Astrocyte (in vitro differentiated cells and primary cell): ENCODE results near the gene SPATA31D1. TPM values are rescaled to one million over a fixed set of nuclear protein-coding genes. Genes with fewer than 3 reads are reported as not detected.

Experiments
- DNase-seq: peaks from one replicate; pipeline ENCODE4 v3.0.0-alpha.2; 2010; ENCODE audit warnings: low read depth
- FAIRE-seq: peaks from 2 replicates; lab custom pipeline; 2011; peaks lifted over from hg19 to GRCh38; lab: Jason Lieb, UNC
- H2AFZ ChIP-seq: 2 replicates; pipeline ENCODE4 v1.6.0; 2012; ENCODE audit warnings: low read depth, low read length, inconsistent platforms
- H3K27ac ChIP-seq: 2 replicates; pipeline ENCODE4 v1.5.1; 2011; ENCODE audit warnings: low read depth, low read length, inconsistent platforms
- H3K27me3 ChIP-seq: 2 replicates; pipeline ENCODE4 v1.6.0; 2011; ENCODE audit warnings: low read length, inconsistent platforms; ENCODE audit not compliant: insufficient read depth
- H3K36me3 ChIP-seq: 2 replicates; pipeline ENCODE4 v1.5.1; 2011; ENCODE audit warnings: low read length, inconsistent platforms; ENCODE audit not compliant: insufficient read depth
- H3K4me1 ChIP-seq: 2 replicates; pipeline ENCODE4 v1.5.1; 2011; ENCODE audit warnings: low read length, inconsistent platforms; ENCODE audit not compliant: insufficient read depth
- H3K4me2 ChIP-seq: 2 replicates; pipeline ENCODE4 v1.6.0; 2012; ENCODE audit warnings: low read length, inconsistent platforms
- H3K4me3 ChIP-seq: 2 replicates; pipeline ENCODE4 v1.5.1; 2011; ENCODE audit warnings: low read depth, mild to moderate bottlenecking, low read length, inconsistent platforms; ENCODE audit not compliant: insufficient read depth
- H3K79me2 ChIP-seq: 2 replicates; pipeline ENCODE4 v1.6.0; 2012; ENCODE audit warnings: mild to moderate bottlenecking, low read length, inconsistent platforms; ENCODE audit not compliant: insufficient read depth
- H3K9ac ChIP-seq: 2 replicates; pipeline ENCODE4 v1.6.0; 2012; ENCODE audit warnings: mild to moderate bottlenecking, low read length, inconsistent platforms
- H3K9me3 ChIP-seq: 2 replicates; pipeline ENCODE4 v1.5.1; 2012; ENCODE audit warnings: low read depth, mild to moderate bottlenecking, low read length, inconsistent platforms; ENCODE audit not compliant: insufficient read depth
- H4K20me1 ChIP-seq: 2 replicates; pipeline ENCODE4 v1.6.0; 2012; ENCODE audit warnings: low read length, inconsistent platforms; ENCODE audit not compliant: insufficient read depth
- H3K27ac Mint-ChIP-seq: one replicate; pipeline ENCODE4 v1.8.0; 2021; ENCODE audit warnings: mild to moderate bottlenecking, mixed read lengths; ENCODE audit not compliant: unreplicated experiment
- H3K27me3 Mint-ChIP-seq: one replicate; pipeline ENCODE4 v1.8.0; 2021; ENCODE audit warnings: low read depth, mixed read lengths; ENCODE audit not compliant: unreplicated experiment
- H3K36me3 Mint-ChIP-seq: one replicate; pipeline ENCODE4 v1.8.0; 2021; ENCODE audit warnings: low read depth, mixed read lengths; ENCODE audit not compliant: unreplicated experiment
- H3K4me1 Mint-ChIP-seq: one replicate; pipeline ENCODE4 v1.8.0; 2021; ENCODE audit warnings: low read depth, mixed read lengths; ENCODE audit not compliant: unreplicated experiment
- H3K4me3 Mint-ChIP-seq: one replicate; pipeline ENCODE4 v1.8.0; 2021; ENCODE audit warnings: mild to moderate bottlenecking, moderate library complexity, mixed read lengths; ENCODE audit not compliant: unreplicated experiment
- H3K9me3 Mint-ChIP-seq: one replicate; pipeline ENCODE4 v1.8.0; 2021; ENCODE audit warnings: mild to moderate bottlenecking, mixed read lengths; ENCODE audit not compliant: unreplicated experiment
- CTCF ChIP-seq: IDR thresholded peaks from 2 replicates; pipeline ENCODE4 v1.5.1; 2011; ENCODE audit warnings: low read depth, mild to moderate bottlenecking, inconsistent platforms, low read length, moderate library complexity; ENCODE audit not compliant: insufficient read depth
- EZH2 ChIP-seq: IDR thresholded peaks from 2 replicates; pipeline ENCODE4 v1.6.1; 2012; ENCODE audit warnings: mild to moderate bottlenecking, low read length, inconsistent platforms; ENCODE audit not compliant: insufficient read depth
- total RNA-seq: library from RNA; stranded (reverse); gene quantifications from 2 replicates; pipeline ENCODE4 v1.2.1, GENCODE V29; 2021

SPATA31D1 gene
- total RNA-seq, 1 donor from 2014 or later = not detected

GRCh38 chr9:82036086-82036485 is 47.5 kb downstream of the SPATA31D1 start:
- H3K4me2 ChIP-seq = no peak overlapping the region
- H3K79me2 ChIP-seq = no peaks in the 10 kb centered on the region
- H4K20me1 ChIP-seq = no peaks in the 10 kb centered on the region
- no peak overlapping the region for H2AFZ ChIP-seq
- no peaks in the 10 kb centered on the region for H3K27me3 Mint-ChIP-seq
- H3K4me3 Mint-ChIP-seq = no peak overlapping the region
- TF ChIP-seq EZH2 (no peak), CTCF (no peak)
- H3K9me3 ChIP-seq = no peaks in the 10 kb centered on the region
- peaks cover 8% of the 10 kb centered on the region for H3K4me1 Mint-ChIP-seq
- no peaks in the 10 kb centered on the region for H3K36me3 Mint-ChIP-seq
- H3K36me3 ChIP-seq = no peaks in the 10 kb centered on the region
- FAIRE-seq = no peak
- no peak overlapping the region for H3K4me3 ChIP-seq
- no peaks in the 10 kb centered on the region for H3K9me3 Mint-ChIP-seq
- H3K27ac ChIP-seq = no peak overlapping the region
- no peak for DNase-seq
- no peaks in the 10 kb centered on the region for H3K4me1 ChIP-seq
- no peaks in the 10 kb centered on the region for H3K27me3 ChIP-seq
- H3K27ac Mint-ChIP-seq = no peak overlapping the region
- H3K9ac ChIP-seq = no peak overlapping the region

DNA sequence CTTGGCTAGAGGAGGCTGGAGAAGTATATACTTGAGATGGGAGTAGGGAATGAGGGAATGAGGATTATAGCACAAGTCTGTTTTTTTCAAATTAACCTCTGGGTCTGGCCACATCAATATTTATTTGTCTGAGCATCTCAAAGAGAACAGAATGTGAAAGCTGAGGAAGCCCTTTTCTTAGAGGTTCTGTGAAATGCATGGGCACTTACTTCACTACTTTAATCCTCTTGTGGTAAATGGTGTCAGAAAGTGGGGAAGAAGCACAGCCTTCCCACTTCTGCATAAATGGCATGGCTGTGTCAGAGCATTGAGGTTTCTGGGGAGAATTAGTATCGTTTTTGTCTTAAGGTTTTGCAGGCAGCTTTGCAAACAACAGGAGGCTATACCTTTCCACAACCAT is 48.6 kb downstream of the SPATA31D1 start:
- Histone ChIP-seq H3K4me3 (no peak overlapping the region), H4K20me1 (no peaks in the 10 kb centered on the region), H3K4me1 (no peaks in the 10 kb centered on the region), H3K79me2 (no peaks in the 10 kb centered on the region), H3K9ac (no peak overlapping the region), H3K9me3 (no peaks in the 10 kb centered on the region), H3K36me3 (no peaks in the 10 kb centered on the region), H3K27ac (no peak overlapping the region), H3K4me2 (no peak overlapping the region), H2AFZ (no peak overlapping the region), H3K27me3 (no peaks in the 10 kb centered on the region)
- Mint-ChIP-seq H3K4me1 (no peaks in the 10 kb centered on the region), H3K9me3 (no peaks in the 10 kb centered on the region), H3K36me3 (no peaks in the 10 kb centered on the region), H3K4me3 (no peak overlapping the region), H3K27me3 (no peaks in the 10 kb centered on the region), H3K27ac (no peak overlapping the region)
- TF ChIP-seq EZH2 (no peak), CTCF (no peak)
- no peak for DNase-seq
- FAIRE-seq = no peak

DNA sequence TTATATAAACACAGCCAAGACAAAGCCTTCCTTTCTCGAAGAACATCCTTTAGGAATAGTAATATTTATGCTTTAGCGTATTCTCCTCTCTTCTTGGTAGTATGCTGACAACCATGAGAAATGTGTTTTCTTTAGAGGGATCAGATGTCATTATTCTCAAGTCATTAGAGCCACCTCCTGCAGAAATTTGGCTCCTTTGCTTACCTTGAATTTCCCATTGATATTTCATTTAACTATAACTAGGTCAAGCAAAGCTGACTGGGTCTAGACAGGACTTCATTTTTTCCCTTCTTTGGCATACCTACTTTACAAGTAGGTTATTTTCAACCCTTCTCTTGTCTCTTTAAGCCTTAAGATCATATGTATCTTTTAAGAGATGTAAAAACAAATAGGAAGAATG is 50.3 kb downstream of the SPATA31D1 start:
- Mint-ChIP-seq H3K9me3 (no peaks in the 10 kb centered on the region), H3K36me3 (no peaks in the 10 kb centered on the region), H3K4me3 (no peak overlapping the region), H3K4me1 (no peaks in the 10 kb centered on the region), H3K27ac (no peak overlapping the region), H3K27me3 (no peaks in the 10 kb centered on the region)
- no peak overlapping the region for H3K27ac ChIP-seq
- H4K20me1 ChIP-seq = no peaks in the 10 kb centered on the region
- H3K9me3 ChIP-seq = no peaks in the 10 kb centered on the region
- no peak overlapping the region for H2AFZ ChIP-seq
- H3K27me3 ChIP-seq = no peaks in the 10 kb centered on the region
- no peaks in the 10 kb centered on the region for H3K79me2 ChIP-seq
- no peak for FAIRE-seq
- H3K4me2 ChIP-seq = no peak overlapping the region
- H3K4me1 ChIP-seq = no peaks in the 10 kb centered on the region
- no peak for TF ChIP-seq EZH2
- no peak for TF ChIP-seq CTCF
- no peak overlapping the region for H3K4me3 ChIP-seq
- H3K9ac ChIP-seq = no peak overlapping the region
- no peak for DNase-seq
- no peaks in the 10 kb centered on the region for H3K36me3 ChIP-seq

Other genes starting within 250 kb of the SPATA31D1 start
- not detected in 2 replicates for gene SPATA31D4, start 60.3 kb upstream of the SPATA31D1 start, total RNA-seq
- gene SPATA31D3, start 45.3 kb upstream of the SPATA31D1 start, total RNA-seq = not detected in 2 replicates